Activated CD8-positive, alpha-beta memory T cell treated with anti-CD3 and anti-CD28 coated beads for 48 hours (primary cell): ENCODE data around the gene NEURL3.
"Not testable (repeated sequence)": the region's sequence is repeated elsewhere in the genome, so short reads cannot be mapped to it uniquely, and the experiment has no call there.

Experiments
- DNase-seq, 3 experiments: peaks; one replicate each; pipeline ENCODE4 v3.0.0-alpha.2; 2020; ENCODE audit warnings: low read depth in 2 of 3, low spot score in 2 of 3

Gene NEURL3, protein sequence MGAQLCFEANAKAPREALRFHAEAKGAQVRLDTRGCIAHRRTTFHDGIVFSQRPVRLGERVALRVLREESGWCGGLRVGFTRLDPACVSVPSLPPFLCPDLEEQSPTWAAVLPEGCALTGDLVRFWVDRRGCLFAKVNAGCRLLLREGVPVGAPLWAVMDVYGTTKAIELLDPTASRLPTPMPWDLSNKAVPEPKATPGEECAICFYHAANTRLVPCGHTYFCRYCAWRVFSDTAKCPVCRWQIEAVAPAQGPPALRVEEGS

DNA sequence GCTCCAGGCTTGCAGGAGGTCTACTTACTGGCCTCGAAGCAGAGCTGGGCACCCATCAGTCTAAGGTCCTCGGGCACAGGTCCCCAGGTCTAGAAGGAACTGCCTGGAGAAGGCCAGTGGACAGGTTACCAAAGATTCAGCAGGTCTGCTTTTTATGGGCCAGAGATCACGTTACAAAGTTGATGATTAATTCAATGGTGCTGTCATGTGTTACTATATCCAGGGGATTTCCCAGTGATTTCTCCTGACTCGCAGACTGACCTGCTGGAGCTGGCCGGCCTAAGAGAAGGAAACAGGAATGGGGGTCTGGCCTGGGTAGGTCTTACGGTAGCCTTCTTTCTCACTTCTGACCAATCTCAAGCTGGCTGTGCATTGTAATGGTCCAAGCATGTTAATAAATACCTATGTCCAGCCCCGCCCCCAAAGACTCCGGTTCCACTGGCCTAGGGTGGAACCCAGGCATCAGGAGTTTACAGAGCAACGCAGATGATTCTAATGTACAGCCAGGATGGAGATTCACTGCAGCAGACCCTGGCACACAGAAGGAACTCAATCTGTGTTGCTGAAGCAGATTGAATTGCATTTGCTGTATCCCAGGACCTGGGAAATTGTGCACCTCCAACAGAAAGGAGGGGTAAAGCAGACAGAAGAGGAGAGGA, at the start of gene NEURL3:
NEURL3 (minus strand) TSS at position 127 of the 659 bp plus-strand sequence; CDS start at position 56, 71 bp downstream.
- no peak for DNase-seq

DNA sequence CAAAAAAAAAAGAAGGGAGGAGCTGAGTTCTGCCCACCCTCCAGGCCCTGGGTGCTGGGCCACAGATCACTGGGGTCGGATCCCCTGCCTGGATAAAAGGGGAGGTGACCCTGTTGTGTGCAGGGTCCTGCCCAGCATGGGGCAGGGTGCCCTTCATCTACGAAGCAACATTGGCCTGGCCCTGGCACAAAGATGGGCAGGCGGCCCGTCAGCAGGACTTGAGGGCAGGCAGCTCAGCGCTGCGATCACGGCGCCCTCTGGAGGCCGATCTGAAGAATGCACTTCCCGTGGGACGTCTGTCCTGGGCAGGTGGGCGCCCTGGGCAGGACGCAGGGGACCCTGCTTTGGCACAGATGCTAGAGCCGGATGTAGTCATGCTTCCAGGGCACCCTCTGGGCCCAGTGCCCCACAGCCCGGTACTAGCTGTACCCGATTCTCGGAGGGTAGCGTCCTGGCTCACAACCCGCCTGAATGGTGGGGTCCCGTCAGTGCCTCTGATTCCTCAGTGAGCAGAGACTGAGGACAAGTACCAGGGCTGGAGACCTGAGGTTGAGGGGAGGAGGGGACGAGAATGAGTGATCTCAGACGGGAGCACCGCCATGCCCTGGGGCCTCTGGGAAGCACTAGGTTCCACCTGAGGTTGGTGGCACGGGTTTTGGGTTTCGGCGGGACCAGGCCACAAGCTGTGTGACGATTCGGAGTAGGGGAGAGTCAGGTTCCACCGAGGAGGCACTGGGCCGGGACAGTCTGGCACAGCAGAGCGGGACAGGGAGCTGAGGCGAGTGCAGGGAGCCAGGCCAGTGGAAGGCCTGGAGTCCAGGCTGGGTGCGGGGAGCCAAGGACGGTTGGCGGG, 49.4 kb upstream of the NEURL3 start:
- DNase-seq: peak in 2 of 3 experiments; percentile 40 to 60

DNA sequence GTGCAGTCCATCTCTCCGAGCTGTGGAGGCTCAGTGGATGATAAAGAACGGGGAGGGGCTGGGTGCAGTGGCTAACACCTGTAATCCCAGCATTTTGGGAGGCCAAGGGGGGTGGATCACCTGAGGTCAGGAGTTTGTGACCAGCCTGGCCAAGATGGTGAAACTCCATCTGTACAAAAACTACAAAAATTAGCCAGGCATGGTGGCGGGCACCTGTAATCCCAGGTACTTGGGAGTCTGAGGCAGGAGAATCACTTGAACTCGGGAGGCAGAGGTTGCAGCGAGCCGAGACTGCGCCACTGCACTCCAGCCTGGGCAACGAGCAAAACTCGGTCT, 48.8 kb upstream of the NEURL3 start:
- DNase-seq: not testable (repeated sequence)

DNA sequence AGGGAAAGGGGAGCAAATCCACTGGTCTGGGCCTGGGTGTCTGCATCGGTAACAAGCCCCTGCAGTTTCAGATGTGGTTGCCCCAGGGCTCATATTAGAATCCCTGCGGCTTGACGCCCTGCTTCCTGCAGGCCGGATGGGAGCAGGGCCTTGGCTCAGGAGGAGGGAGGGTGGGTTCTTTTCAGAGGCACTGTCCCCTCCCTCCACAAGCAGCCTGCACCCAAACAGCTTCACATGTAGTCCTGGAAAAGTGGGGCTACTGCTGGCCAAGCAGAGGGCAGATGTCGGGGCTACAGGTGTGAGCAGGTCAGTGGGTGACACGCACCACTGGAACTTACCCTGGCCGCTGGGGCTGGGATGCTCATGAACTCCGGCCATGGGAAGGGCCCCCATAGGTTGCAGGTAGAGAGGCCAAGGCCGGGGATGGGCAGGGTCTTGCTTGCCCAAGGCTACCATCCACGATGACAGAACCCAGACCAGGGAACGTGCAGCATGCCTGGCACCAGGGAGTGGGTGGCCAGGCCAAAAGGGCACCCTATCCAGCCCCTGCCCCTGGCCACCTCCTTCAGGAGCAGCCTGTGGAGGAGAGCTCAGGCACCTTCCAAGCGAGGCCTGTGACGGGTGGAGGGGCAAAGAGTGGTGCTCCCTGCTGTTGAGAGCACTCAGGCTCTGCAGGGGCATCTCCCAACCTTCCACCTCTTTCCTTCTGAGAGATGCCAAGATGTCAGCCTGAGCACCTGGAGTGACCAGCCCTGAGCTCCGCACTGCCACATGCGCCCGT, 48.2 kb upstream of the NEURL3 start:
- DNase-seq: no peak

DNA sequence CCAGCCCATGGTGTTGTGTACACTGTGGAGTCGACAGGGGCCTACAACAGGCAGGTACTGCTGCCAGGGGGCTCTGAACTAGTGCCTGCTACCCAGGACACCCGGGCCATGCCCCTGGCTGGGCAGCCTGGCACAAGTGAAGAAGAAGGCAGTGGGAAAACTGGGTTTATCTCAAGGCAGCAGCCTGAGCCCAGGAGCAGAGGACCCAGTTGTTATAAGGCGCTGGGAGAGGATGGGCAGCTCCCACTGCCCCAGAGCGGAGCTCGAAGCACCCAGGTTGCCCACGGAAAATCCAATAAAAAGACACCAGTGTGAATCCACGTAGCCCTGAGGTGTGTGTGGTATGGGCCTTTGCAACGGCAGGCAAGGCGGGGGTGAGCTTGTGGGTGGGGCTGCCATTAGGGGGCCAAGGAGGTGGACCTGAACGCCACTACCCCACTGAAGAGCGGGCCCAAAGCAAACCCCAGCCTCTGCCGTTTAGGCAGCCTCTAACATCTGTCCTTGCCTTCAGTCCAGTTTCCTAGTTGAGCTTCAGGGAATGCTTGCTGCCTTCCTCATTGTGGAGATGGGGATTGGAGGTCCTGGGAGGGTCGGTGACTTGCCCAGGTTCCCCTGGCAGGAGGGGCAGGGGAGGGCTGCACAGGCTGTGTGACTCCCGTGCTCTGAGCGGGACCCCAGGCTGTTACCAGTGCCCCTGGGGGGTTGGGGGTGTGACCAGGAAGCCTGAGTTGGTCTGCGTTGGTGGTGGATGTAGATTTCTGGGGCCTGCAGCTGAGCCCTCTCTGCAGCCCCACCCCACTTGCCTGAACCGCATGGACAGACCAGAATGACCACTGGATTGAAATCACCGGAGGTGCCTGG, 47.4 kb upstream of the NEURL3 start:
- DNase-seq: no peak

DNA sequence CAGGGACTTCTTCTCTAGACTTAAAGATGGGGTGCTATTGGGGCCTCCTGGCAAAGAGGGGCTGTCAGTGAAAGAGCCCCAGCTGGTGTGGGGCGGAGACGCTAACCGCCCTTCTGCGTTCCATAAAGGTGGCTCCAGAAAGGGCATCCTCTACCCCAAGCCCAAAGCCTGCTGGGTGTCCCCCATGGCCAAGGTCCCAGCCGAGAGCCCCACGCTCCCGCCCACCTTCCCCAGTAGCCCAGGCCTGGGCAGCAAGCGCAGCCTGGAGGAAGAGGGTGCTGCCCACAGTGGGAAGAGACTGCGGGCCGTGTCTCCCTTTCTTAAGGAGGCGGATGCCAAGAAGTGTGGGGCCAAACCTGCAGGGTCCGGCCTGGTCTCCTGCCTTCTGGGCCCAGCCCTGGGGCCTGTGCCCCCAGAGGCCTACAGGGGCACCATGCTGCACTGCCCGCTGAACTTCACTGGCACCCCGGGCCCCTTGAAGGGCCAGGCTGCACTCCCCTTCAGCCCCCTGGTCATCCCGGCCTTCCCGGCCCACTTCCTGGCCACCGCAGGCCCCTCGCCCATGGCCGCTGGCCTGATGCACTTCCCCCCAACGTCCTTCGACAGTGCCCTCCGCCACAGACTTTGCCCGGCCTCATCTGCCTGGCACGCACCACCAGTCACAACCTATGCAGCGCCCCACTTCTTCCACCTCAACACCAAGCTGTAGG, 46.6 kb upstream of the NEURL3 start:
- no peak for DNase-seq

DNA sequence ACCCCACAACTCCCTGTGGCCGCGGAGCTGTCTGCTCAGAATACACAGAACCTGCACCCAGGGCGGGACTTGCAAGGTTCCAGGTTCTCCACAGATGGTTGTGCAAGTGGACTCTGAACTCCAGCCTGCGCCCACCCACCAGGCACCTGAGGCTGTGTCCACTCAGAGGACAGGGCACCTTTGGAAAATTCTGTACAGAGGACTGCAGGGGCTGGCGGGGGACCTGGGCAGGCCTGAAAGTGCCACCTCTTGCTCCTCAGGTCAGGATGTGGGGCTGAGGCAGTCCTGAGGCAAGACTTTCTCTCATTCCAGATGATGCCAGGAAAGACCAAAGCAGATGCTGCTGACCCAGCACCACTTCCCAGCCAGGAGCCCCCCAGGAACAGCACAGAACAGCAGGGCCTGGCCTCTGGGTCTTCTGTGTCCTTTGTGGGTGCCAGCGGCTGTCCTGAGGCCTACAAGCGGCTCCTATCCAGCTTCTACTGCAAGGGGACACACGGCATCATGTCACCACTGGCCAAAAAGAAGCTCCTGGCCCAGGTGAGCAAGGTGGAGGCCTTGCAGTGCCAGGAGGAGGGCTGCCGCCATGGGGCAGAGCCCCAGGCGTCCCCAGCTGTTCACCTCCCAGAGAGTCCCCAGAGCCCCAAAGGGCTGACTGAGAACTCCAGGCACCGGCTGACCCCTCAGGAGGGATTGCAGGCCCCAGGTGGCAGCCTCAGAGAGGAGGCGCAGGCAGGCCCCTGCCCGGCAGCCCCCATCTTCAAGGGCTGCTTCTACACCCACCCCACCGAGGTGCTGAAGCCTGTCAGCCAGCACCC, 45.8 kb upstream of the NEURL3 start:
- no peak for DNase-seq

DNA sequence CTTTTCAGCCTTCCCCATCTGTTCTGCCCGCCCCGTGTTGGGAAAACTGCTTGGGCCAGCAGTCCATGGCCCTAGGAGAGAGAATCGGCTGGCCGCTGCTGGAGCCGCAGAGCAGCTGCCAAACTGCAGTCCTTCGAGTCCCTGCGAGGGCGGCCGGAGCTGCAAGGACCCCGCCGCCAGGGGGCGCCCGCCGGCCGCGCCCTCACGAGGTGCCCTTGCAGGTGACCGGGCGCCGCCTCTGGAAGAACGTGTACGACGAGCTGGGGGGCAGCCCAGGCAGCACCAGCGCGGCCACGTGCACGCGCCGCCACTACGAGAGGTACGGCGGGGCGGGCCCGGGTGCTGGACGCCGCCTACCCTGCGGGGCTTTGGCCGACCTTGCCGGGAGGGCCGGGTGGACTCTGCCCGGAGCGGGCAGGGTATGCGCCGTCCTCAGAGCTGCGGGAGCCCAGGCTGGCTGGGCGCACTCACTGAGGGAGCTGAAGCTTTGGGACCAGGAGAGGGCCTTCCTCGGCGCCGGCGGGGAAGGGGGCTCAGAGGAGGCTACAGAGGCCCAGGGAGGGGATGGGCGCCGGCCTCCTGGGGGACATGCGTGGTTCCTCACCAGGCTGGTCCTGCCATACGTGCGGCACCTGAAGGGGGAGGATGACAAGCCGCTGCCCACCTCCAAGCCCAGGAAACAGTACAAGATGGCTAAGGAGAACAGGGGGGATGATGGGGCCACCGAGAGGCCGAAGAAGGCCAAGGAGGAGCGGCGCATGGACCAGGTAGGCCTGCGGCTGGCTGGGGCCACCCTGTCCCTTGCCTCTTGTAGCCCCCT, 45.0 kb upstream of the NEURL3 start:
- no peak for DNase-seq

DNA sequence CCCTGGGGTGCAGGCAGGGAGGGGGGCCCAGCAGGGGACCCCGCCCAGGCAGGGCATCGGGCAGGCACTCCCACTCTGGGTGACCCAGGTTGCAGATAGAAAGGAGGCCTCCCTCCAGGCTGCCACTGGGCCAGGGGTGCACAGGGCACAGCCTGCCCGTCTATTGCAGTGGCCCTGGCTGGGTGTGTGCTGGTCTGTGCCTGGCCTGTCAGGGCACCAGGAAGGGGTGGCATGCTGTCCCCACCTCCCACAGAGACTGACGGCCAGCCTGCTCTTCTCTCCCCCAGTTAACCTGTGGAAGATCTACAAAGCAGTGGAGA, 44.3 kb upstream of the NEURL3 start:
- DNase-seq: no peak

DNA sequence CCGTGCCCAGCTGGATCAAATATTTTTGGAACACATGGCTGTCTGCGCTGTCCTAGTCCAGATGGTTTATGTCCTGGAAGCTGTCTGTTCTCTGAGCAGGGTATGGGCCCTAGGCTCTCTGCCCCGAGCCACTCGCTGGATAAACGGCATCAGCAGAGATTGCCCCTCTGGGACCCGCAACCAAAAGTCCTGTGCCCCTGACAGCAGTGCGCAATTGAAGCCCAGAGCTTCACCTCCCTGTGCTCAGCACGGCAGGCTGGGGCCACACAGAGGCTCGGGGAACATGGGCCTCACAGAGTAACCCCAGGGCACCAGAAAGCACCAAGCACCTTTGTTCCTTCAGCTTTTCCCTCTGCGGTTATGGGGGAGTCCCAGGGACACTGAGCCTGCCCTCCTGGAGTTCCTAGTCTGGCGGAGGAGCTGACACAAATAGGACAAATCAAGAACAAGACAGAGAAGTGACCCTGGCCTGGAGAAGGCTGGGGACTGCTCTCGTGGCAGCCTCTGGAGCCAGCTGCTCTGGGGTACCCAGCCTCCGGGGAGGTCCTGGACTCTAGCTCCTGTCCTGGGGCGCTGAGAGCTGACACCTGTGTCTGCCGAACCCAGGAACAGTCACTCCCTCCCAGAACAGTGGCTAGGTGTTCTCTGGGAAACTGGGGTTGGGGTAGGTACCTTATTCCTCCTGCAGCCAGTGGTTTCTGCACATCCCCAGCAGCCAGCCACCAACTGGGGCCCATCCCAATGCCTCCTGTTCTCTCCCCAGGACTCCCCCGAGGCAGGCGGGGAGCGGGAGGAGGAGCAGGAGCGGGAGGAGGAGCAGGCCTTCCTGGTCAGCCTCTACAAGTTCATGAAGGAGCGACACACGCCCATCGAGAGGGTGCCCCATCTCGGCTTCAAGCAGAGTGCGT, 43.7 kb upstream of the NEURL3 start:
- no peak for DNase-seq

DNA sequence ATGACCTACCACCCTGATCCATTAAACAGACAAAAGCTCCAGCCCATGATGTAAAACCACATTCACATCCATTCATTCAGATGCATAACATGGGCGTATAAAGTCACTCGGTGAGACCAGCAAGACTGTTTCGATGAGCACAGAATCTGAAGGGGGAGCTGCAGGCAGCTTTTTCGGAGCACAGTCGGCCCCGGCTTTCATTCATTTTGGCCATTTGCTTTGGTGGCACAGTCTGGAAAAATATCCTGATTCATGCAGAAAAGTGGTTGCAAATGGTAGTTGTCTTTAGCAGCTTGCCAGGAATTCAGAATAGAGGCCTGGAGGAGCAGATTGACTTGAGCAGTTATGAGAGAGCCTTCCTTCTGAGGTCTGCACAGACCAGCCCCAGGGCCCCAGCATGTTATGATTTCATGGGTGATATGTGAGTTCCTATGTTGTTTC, 42.6 kb upstream of the NEURL3 start:
- no peak for DNase-seq

DNA sequence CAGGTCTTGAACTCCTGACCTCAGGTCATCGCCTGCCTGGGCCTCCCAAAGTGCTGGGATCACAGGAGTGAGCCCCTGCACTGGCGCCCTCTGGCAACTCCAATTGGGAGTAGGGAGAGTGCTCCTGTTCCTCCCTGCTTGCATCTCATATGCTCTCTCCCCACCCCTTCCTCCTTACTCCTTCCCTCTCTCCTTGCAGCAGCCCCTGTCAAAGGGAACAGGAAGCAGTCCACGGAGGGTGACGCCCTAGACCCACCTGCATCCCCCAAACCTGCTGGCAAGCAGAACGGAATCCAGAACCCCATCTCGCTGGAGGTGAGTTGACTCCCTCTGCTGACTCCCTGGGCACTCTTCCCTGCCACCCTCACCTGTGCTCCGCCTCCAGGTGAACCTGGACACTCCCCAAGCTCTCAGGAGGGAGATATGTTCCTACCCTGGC, 42.1 kb upstream of the NEURL3 start:
- no peak for DNase-seq

DNA sequence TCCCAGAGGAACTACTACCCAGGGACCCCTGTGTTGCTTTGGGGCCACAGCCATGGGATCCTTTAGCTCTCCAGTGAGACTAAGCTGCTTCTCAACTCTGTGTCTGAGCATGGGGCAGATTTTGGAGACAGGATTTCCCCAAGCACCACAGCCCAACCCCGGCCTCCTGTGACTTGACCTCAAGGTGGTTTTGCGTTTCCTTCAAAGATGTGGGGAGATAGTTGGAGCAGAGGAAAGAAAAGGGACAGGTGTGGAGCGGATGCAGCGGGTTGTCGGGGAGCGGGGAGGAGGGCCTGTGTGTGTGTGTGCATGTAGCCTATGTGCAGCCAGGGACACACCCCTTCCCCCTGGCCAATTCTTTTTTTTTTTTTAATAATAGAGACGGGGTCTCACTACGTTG, 41.6 kb upstream of the NEURL3 start:
- no peak for DNase-seq

DNA sequence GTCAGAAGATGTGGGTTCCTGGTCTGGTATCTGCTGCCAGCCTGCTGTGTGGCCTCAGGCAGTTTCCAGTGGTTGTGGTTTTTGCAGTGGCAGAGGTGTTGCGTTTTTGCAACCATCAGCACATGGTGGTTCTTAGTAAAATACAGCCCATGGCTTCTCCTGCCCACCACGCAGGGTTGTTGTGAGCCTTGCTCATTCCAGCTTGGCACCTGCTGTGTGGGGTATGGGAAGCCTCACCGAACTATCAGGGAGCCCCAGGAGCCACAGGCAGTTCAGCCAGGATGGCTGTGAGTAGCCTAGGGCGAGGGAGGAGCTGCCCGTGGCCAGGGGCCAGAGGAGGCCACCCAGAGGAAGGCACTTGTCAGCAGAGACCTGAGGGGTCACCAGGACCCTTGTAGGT, 41.2 kb upstream of the NEURL3 start:
- no peak for DNase-seq

DNA sequence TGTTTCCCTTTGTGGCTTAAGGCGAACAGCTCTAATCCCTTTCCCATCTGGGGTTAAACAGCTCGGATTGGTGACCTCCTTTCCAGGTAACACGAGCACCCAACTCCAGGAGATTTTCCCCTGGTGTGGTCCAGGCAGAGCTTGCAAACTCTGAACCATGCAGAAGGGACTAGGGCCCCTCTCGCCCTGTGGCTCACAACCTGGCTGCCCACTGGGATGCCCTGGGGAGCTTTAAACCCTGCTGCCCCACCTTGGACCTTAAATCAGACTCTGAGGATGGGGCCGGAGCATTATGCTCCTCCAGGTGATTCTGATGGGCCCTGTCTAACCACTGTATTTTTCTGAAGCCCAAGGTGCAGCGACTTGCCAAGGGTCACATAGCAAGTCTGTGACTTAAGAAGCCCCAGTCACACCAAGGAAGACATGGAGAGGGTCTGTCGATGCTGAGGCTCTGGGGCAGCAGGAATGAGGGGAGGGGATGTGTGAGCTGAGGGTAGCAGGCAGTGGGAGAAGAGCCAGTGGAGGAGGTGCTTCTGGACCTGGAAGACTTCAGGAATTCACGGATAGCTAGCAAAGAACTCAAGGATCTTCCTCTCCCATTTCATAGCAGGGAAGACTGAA, 37.3 kb upstream of the NEURL3 start:
- no peak for DNase-seq

DNA sequence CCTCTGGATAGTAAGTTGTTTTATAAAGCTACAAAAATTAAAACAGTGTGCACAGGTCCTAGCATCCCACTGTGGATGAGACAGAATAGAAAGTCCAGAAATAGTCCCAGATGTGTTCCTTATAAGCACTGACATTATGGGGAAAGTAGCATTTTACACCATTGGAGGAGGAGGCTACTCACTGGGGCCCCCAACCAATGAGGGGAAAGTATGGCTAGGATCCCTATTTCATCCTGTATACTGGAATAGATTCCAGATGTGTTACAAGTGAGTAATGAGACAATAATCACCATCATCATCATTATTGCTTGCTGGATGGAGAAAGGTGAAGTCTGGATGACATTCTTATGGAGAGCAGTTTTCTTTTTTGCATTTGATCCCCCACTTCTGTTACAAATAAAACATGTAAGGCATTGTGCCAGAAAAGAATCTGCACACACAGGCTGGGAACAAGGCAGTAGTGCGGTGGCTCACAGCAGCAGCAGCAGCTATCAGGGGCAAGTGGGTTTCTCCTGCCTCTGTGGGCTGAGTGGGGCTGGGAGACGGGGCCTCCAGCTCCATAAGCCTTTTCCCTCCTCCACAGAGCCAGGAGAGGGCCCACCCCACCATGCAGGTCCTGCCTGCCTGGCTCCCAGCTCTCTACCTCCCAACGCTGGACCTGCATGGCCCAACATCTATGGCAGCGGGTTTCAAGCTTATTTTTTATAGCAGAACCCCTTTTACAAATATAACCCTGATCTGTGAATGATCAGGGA, 36.4 kb upstream of the NEURL3 start:
- DNase-seq: no peak
